Calu3 (cell line): ENCODE results near the gene FRMD4B. TPM values are rescaled to one million over a fixed set of nuclear protein-coding genes. Genes with fewer than 3 reads are reported as not detected.
"Not testable (repeated sequence)": the region's sequence is repeated elsewhere in the genome, so short reads cannot be mapped to it uniquely, and the experiment has no call there.

Source experiments
- BruUV-seq: library from RNA; stranded (reverse); fragments of 400-500 nt; replicated peaks from 2 replicates; lab custom pipeline; 2021; lab: Mats Ljungman, UMichigan
- CTCF ChIA-PET: fragments of 300-600 bp; sonication (Branson Sonifier 250); formaldehyde crosslinking; loops from one replicate; lab custom pipeline; 2022; ENCODE audit warnings: antibody characterized with exemption; lab: Charles Lee
- DNase-seq: peaks from one replicate; pipeline ENCODE4 v3.0.0; 2022
- H3K27ac Mint-ChIP-seq: one replicate; pipeline ENCODE4 v1.8.0; 2022; ENCODE audit warnings: mixed read lengths; ENCODE audit not compliant: unreplicated experiment
- H3K27me3 Mint-ChIP-seq: one replicate; pipeline ENCODE4 v1.8.0; 2022; ENCODE audit warnings: mixed read lengths; ENCODE audit not compliant: unreplicated experiment
- H3K36me3 Mint-ChIP-seq: one replicate; pipeline ENCODE4 v1.8.0; 2022; ENCODE audit warnings: mild to moderate bottlenecking, moderate library complexity, mixed read lengths; ENCODE audit not compliant: insufficient read depth, unreplicated experiment
- H3K4me1 Mint-ChIP-seq: one replicate; pipeline ENCODE4 v1.8.0; 2022; ENCODE audit warnings: mild to moderate bottlenecking, low read depth, mixed read lengths; ENCODE audit not compliant: unreplicated experiment
- H3K4me3 Mint-ChIP-seq: one replicate; pipeline ENCODE4 v1.8.0; 2022; ENCODE audit warnings: mild to moderate bottlenecking, low read depth, moderate library complexity, mixed read lengths; ENCODE audit not compliant: unreplicated experiment
- H3K9me3 Mint-ChIP-seq: one replicate; pipeline ENCODE4 v1.8.0; 2022; ENCODE audit warnings: low read depth, mixed read lengths; ENCODE audit not compliant: unreplicated experiment
- CTCF ChIP-seq: fragments of 200-600 bp; IDR thresholded peaks from one replicate; pipeline ENCODE4 v1.8.0; 2022; ENCODE audit warnings: antibody characterized with exemption; ENCODE audit not compliant: unreplicated experiment
- intact Hi-C: fragments of 100-400 bp; cut with micrococcal nuclease; formaldehyde crosslinking; loops from one replicate; pipeline ENCODE4 v1.10.0; 2022; ENCODE audit not compliant: unreplicated experiment
- total RNA-seq: library from RNA; stranded (reverse); gene quantifications from 2 replicates; pipeline ENCODE4 v1.2.3, GENCODE V29; 2022

FRMD4B gene
- total RNA-seq, 1 experiment from 2014 or later: 16.7 TPM

DNA sequence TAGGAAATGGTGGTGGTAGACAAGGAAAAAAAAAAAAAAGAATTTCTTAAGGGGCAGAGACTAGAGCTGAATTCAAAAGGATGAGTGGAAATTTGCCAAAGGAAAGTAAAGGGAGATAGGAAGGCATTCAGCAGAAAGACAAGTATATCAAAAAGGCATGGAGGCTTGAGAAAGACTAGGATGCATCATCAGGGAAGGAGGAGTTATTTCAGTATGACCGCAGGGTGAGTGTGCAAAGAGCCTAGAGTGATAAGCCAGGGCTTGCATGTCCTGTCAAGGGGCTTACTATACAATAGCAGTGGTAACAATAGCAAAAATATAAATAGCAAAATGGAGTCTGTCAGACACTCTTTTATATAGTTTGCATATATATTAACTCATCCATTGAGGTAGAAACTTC is 112.0 kb downstream of the FRMD4B start:
- TF ChIP-seq CTCF: no peak
- Mint-ChIP-seq H3K9me3 (no peaks in the 10 kb centered on the region), H3K27ac (no peak overlapping the region), H3K4me3 (no peak overlapping the region), H3K27me3 (no peaks in the 10 kb centered on the region), H3K36me3 (no peaks in the 10 kb centered on the region), H3K4me1 (no peaks in the 10 kb centered on the region)
- CTCF ChIA-PET: no interaction called here
- intact Hi-C loops: no loop called here
- no TSS peak for BruUV-seq
- no peak for DNase-seq

- Mint-ChIP-seq H3K27ac (no peak overlapping the region), H3K36me3 (no peaks in the 10 kb centered on the region), H3K4me3 (no peak overlapping the region), H3K4me1 (no peaks in the 10 kb centered on the region), H3K9me3 (no peaks in the 10 kb centered on the region), H3K27me3 (no peaks in the 10 kb centered on the region)
- TF ChIP-seq CTCF: no peak
- intact Hi-C loops: no loop called here
- DNase-seq: no peak
- CTCF ChIA-PET: no interaction called here
- BruUV-seq: no TSS peak
Measured at GRCh38 chr3:69272556-69272955, 113.3 kb downstream of the FRMD4B start.

DNA sequence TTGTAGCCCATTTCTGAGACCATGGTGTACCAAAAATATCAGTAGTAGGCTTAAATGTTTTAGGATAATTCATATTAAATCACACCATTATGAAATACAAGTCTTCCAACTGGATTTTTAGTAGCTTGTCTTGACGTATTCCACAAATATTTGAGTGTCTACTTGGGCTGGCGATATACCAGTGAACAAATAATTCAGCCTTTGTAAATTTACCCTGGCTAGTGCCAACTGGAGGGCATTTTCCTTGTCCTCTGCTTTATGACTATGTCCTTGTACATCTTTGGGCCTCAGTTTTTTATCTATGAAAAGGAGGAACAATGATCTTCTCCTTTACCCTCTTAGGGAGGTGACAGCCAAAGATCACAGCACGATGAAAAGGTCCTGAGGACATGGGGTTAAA is 114.8 kb downstream of the FRMD4B start:
- no peak overlapping the region for H3K4me3 Mint-ChIP-seq
- TF ChIP-seq CTCF: no peak
- H3K27ac Mint-ChIP-seq: no peak overlapping the region
- no peaks in the 10 kb centered on the region for H3K27me3 Mint-ChIP-seq
- no TSS peak for BruUV-seq
- intact Hi-C loops: no loop called here
- H3K36me3 Mint-ChIP-seq: no peaks in the 10 kb centered on the region
- H3K4me1 Mint-ChIP-seq: no peaks in the 10 kb centered on the region
- no peaks in the 10 kb centered on the region for H3K9me3 Mint-ChIP-seq
- CTCF ChIA-PET: no interaction called here
- DNase-seq: no peak

- Mint-ChIP-seq H3K36me3 (no peaks in the 10 kb centered on the region), H3K4me1 (no peaks in the 10 kb centered on the region), H3K4me3 (no peak overlapping the region), H3K27me3 (no peaks in the 10 kb centered on the region), H3K27ac (no peak overlapping the region), H3K9me3 (no peaks in the 10 kb centered on the region)
- CTCF ChIA-PET: interaction anchor here (0.7 kb wide), 1 partner anchor 11 kb away, joined by 3 read pairs; no protein-coding TSS in a partner anchor
- intact Hi-C loops: no loop called here
- BruUV-seq: no TSS peak
- no peak for DNase-seq
- TF ChIP-seq CTCF: no peak
Measured at GRCh38 chr3:69266585-69266984, 119.3 kb downstream of the FRMD4B start.

DNA sequence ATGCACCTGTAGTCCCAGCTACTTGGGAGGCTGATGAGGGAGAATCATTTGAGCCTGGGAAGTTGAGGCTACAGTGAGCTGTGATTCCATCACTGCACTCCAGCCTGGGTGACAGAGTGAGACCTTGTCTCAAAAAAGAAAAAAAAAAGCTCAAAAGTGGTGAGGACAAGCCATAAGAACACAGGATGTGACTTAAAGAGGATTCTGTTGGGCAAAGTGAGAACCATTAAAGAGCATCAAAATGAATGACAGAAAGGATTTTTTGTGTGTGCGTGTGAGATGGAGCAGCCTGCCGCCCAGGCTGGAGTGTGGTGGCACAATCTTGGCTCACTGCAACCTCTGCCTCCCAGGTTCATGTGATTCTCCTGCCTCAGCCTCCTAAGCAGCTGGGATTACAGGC is 119.8 kb downstream of the FRMD4B start:
- H3K27ac Mint-ChIP-seq, H3K9me3 Mint-ChIP-seq, CTCF ChIA-PET, H3K27me3 Mint-ChIP-seq, H3K4me3 Mint-ChIP-seq, DNase-seq, BruUV-seq, intact Hi-C loops, H3K4me1 Mint-ChIP-seq, H3K36me3 Mint-ChIP-seq: not testable (repeated sequence)

GRCh38 chr3:69260843-69261405 is 125.0 kb downstream of the FRMD4B start:
- H3K27ac Mint-ChIP-seq, H3K27me3 Mint-ChIP-seq, H3K36me3 Mint-ChIP-seq, H3K4me1 Mint-ChIP-seq, H3K4me3 Mint-ChIP-seq, DNase-seq, intact Hi-C loops, H3K9me3 Mint-ChIP-seq, BruUV-seq: not testable (repeated sequence)
- CTCF ChIA-PET: interaction anchor here (0.6 kb wide), 1 partner anchor 43 kb away, joined by 4 read pairs; no protein-coding TSS in a partner anchor
